NCI-H2107 treated with DMSO at 0.1 percent for 48 hours (cell line): ENCODE results near the gene PTK6.
A peak's percentile ranks its signal among the peaks of the same experiment; 100 is the strongest.
"Not testable (repeated sequence)": the region's sequence is repeated elsewhere in the genome, so short reads cannot be mapped to it uniquely, and the experiment has no call there.

Experiments used
- DNase-seq: peaks from one replicate; lab custom pipeline; 2025; ENCODE audit not compliant: unreplicated experiment; lab: John Stamatoyannopoulos, UW

The PTK6 gene

DNA sequence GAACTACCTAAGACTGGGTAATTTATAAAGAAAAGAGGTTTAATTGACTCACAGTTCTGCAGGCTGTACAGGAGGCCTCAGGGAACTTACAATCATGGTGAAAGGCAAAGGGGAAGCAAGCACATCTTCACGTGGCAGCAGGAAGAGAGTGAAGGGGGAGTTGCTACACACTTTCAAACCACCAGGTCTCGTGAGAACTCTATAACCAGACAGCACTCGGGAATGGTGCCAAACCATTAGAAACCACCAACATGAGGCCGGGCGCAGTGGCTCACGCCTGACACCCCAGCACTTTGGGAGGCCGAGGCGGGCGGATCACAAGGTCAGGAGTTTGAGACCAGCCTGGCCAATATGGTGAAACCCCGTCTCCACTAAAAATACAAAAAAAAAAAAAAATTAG is 22.7 kb downstream of the PTK6 start:
- not testable (repeated sequence) for DNase-seq

GRCh38 chr20:63513207-63513606 is 24.0 kb downstream of the PTK6 start:
- DNase-seq: no peak

DNA sequence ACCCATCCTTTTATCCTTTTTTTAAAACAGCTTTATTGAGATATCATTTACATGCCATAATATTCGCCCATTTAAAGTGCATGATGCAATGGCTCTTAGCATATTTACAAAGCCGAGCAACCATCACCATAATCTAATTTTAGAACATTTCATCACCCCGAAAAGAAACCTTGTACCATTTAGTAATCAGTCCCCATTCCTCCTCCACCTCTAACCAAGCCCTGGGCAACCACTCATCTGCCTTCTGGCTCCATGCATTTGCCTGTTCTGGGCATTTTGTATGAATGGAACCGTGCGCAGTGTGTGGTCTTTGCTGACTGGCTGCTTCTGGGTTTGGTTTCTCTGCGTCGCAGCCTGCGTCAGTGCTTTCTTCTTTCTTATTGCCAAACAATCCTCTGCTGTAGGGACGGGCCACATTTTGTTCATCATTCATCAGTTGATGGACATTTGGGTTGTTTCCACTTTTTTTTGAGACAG is 28.1 kb downstream of the PTK6 start:
- DNase-seq: peak; percentile 48

- DNase-seq: peak; percentile 53
Observed at GRCh38 chr20:63508072-63508768, 29.0 kb downstream of the PTK6 start.

DNA sequence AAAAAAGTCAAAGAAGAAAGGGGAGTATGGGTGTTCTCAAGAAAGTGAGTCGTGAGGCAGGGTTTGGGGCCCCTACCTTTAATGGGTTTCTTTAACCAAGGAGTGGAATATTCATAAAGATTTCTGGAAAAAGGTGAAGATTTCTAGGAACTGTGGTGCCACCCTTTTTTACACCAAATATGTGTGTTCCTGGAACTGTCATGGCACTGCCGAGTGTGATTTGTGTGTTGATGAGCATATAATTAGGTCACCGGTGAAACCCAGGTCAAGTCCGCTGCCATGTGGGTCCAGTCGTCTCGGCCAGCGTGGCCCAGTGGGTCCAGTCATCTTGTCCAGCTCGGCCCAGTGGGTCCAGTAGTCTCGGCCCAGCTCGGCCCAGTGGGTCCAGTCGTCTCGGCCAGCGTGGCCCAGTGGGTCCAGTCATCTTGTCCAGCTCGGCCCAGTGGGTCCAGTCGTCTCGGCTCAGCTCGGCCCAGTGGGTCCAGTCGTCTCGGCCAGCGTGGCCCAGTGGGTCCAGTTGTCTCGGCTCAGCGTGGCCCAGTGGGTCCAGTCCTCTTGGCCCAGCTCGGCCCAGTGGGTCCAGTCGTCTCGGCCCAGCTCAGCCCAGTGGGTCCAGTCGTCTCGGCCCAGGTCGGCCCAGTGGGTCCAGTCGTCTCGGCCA is 30.0 kb downstream of the PTK6 start:
- no peak for DNase-seq

DNA sequence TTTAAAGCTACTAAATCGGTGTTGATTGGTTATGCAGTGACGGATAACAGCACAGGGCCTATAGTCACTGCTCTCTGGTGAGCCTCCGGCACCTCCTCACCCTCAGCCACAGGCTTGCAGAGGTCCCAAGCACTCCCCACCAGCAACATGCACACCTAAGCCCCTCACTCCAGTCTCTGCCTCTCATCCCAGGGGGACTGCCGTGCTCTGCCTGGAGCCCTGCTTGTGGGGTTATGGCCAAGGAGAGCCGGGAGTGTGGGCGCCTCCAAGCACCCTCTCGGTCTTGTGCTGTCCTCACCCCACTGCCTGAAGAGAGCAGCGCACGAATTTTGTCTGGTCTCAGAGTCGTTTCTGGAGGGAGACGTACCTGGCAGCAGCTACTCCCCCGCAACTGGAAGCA is 31.5 kb downstream of the PTK6 start:
- no peak for DNase-seq

DNA sequence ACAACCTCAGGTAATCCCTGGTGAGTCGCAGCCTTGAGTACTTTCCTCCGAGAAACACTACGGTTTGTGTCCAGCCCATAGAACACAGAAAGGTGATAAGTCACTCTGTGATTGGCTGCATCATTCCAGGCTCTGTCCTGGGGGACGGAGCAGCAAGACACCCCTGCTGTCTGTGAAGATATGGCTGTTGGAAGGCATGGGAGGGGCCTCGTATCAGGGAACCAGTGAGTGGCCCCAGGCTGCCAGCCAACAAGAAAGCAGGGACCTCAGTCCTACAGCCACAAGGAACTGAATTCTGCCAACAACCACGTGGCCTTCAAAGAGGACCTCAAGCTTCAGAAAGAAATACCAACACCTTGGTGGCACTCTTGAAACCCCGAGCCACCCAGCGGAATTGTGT is 31.9 kb downstream of the PTK6 start:
- no peak for DNase-seq

DNA sequence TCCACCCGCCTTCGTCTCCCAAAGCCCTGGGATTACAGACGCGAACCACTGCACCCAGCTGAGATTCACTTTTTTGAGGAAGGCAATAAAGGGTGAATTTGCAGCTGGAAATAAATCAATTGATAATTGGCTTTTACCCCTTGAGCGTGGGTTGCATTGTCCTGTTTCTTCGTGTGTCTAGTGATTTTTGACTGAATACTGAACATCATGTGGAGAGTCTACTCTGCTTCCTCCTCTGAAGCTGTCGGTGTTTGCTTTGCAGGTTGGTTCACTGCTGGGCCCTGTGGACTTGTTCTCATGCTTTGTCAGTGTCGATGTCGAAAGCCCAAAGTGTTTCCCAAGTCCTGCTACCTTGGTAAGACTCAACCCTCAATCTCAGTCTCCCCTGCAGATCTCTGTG is 32.5 kb downstream of the PTK6 start:
- DNase-seq: no peak

DNA sequence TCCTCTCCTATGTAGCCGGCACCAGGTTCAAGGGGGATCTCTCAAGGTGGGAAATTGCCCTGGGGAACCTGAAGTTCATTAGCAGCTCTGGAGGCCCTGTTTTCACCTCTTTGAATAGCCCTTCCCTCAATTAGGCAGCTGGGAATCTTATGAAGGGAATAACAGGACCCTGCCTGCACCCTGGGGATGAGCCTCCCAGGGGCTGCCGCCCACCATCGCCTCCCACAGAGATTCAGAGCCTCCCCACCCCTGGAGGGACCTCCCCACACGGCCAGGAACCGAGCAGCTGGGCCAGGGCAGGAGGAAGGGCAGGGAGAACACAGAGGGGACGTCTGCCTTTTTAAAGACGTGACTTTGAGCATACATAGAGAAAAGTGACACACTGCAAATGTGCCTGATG is 33.7 kb downstream of the PTK6 start:
- no peak for DNase-seq

DNA sequence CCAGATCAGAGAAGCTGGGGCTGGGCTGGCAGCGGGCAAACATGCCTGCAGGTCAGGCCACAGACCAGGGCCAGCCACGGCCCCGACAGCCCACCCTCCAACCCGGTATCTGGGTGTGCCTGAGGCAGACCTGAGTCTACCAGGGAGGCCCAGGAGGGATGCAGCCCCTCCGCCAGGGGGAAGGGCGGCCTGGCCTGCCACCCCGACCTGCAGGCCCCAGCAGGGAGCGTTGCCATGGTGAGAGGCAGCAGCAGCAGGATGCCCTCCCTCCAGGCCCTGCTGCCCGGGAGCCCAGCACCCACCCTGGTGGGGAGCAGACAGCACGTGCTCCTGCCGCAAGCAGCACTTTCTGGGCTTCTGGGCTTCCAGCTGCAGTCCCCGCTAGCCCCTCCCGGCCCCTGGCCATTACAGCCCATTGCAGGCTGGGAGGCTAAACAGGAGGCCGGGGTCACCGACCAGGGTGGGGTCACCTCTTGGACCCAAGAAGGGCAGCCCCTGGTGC is 34.5 kb downstream of the PTK6 start:
- peak; percentile 79 for DNase-seq

- peak; percentile 93 for DNase-seq
Observed at GRCh38 chr20:63501818-63502670, 35.1 kb downstream of the PTK6 start.

DNA sequence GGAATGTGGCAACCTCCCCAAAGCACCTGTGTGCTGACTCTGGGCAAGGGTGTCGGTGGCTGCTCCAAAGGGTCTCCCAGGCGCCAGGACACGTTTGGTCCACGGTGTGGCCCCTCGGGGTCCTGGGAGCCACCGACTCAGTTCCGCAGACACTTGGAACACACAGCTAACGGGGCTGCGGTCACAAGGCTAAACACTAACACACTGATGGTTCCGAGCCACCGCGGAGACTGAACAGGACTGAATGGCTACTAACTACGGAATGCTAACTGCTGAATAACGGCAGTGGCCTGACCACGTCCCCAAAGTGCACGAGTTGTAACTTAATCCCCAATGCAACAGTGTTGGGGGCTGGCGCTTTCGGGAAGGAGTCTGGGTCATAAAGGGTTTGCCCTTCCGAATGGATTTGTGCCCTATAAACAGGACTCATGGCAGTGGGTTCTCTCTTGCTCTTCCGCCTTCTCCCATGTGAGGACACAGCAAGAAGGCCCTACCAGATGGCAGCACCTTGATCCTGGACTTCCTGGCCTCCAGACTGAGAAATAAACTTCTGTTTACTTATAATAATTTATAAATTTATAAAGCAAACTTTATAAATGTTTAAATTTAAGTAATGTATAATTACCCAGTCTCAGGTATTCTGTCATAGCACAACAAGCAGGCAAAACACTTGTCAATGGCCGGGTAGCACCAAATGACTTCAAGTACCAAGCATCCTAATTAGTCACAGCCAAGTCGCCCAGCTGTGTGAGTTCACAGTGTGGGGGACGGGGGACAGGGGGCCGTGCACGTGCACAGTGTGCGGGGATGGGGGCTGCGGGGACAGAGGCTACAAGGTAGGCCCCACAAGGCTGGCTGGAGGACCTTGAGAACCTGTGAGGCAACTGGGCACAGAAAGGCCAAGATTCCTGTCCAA is 36.0 kb downstream of the PTK6 start:
- no peak for DNase-seq

- no peak for DNase-seq
Observed at GRCh38 chr20:63500151-63500901, 36.9 kb downstream of the PTK6 start.

GRCh38 chr20:63499338-63499969 is 37.7 kb downstream of the PTK6 start:
- DNase-seq: no peak

DNA sequence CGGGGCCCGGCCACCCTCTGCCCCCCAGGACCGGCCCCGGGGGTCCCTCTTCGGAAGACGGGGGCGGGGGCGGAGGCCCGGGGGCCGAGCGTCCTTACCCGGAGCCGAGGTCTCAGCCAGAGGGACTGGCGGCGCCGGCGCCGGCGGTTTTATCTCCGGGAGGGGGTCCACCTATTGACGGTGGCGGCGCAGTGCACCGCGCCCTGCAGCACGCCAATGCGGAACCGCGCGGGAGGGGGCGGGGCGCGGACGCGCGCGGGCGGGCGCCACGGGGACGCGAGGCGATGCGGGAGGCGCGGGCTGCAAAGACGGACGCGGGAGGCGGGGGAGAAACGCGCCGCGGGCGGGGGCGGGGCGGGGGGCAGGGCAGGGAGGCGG is 38.2 kb downstream of the PTK6 start, which contains the start of gene EEF1A2:
Gene EEF1A2 (minus strand): TSS at position 124 of the 378 bp plus-strand sequence. CDS start 1,320 bp downstream, outside the sequence.
- no peak for DNase-seq

DNA sequence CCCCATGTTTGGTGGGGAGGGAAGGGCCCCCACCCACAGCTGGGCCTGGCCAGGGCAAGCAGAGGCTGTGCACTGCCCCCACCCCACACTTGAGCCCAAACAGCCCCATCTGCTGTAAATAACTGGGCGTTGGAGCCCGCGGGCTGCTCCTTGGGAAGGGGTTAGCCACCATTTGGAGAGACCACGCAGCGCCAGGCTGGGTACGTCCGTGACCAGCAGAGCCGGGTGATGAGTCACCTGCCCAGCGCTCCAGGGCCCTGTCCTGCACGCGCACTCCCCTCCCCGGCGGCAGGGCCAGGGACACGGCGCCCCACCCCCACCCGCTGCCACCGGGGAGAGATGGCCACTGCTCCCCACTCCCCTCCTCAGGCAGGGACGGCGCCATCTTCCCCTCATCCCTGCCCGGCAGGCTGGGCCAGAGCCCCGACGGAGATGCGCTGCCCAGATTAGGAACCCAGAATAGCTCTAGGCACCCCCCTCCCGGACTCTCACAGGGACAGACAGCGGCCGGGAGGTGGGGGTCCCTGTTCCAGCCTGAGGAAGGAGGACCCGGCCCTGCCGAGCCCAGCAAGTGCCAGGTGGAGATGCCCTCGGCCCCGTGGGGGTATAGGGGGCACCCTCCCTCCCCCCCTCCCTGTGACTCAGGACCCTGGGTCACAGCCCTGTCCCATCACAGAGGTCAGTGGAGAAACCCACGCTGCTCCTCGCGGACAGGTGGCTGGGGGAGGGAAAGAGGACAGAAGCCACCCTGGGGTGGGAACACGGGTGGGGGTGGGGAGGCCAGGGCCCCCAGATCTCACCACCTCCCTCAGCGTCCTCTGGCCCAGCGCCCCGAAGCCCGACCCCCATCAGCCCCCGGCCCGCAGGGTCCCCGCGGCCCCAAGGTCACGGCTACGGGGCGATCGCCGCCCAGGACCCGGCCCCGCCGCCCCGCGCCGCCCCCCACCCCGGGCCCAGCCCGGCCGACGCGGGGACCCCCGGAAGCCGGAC is 38.9 kb downstream of the PTK6 start:
- DNase-seq: no peak

- DNase-seq: no peak
Observed at GRCh38 chr20:63497138-63497945, 39.8 kb downstream of the PTK6 start.
